K562 (cell line): Measurements from ENCODE around the gene FUCA2. TPM values are rescaled to one million over a fixed set of nuclear protein-coding genes. Genes with fewer than 3 reads are reported as not detected.

Experiments
- BCOR ChIP-seq: fragments of 450-650 bp; IDR thresholded peaks from 2 replicates; pipeline ENCODE4 v1.6.1; 2016
- CSDE1 ChIP-seq, 2 experiments: fragments of 450-650 bp; IDR thresholded peaks; 2 replicates each; pipeline ENCODE4 v1.6.1; 2016; ENCODE audit warnings: mild to moderate bottlenecking in 1 of 2
- ETV1 ChIP-seq: fragments of 450-650 bp; conservative IDR thresholded peaks from 2 replicates; pipeline ENCODE4 v1.6.1; 2016; ENCODE audit warnings: missing genetic modification characterization, control low read depth, low read depth, missing compliant biosample characterization
- FOXA1 ChIP-seq: fragments of 450-650 bp; IDR thresholded peaks from 2 replicates; pipeline ENCODE4 v1.6.1; 2016; ENCODE audit warnings: mild to moderate bottlenecking, borderline replicate concordance
- LEF1 ChIP-seq: fragments of 450-650 bp; IDR thresholded peaks from 2 replicates; pipeline ENCODE4 v1.6.1; 2016; ENCODE audit warnings: mild to moderate bottlenecking
- MAFF ChIP-seq: IDR thresholded peaks from 2 replicates; pipeline ENCODE4 v1.6.1; 2012; ENCODE audit warnings: low read length, improper control_type of control experiment
- PHF21A ChIP-seq: fragments of 450-650 bp; IDR thresholded peaks from 2 replicates; pipeline ENCODE4 v1.6.1; 2017; ENCODE audit warnings: low read depth, borderline replicate concordance
- RBM14 ChIP-seq: fragments of 200-400 bp; formaldehyde crosslinking; IDR thresholded peaks from 2 replicates; pipeline ENCODE4 v1.6.1; 2018; ENCODE audit warnings: low read depth, mild to moderate bottlenecking, low read length, moderate library complexity, borderline replicate concordance; ENCODE audit not compliant: insufficient read depth
- SIN3A ChIP-seq, 2 experiments: fragments of 150-350 bp in 1 of 2; IDR thresholded peaks; 2 replicates each; pipeline ENCODE4 v1.6.1; 2011 to 2016; ENCODE audit warnings: borderline replicate concordance in 2 of 2, low read depth in 2 of 2, low read length in 2 of 2, mild to moderate bottlenecking in 2 of 2, moderate library complexity in 2 of 2; ENCODE audit not compliant: control insufficient read depth in 1 of 2
- TCF7L2 ChIP-seq: fragments of 150-350 bp; IDR thresholded peaks from 2 replicates; pipeline ENCODE4 v1.6.1; 2016; ENCODE audit warnings: low read depth, mild to moderate bottlenecking, low read length, moderate library complexity
- TRIM24 ChIP-seq, 2 experiments: fragments of 450-650 bp; IDR thresholded peaks; 2 replicates each; pipeline ENCODE4 v1.6.1; 2016
- XRCC4 ChIP-seq: IDR thresholded peaks from one replicate; pipeline ENCODE4 v1.6.1; 2011; ENCODE audit not compliant: insufficient read depth, insufficient read length; ENCODE audit errors: extremely low read depth
- ZBTB40 ChIP-seq, 2 experiments: fragments of 450-650 bp in 1 of 2; sonication (generic) in 1 of 2; formaldehyde crosslinking in 1 of 2; IDR thresholded peaks; 2 replicates each; pipeline versions ENCODE4 v1.7.1 to v1.9.0; 2016 to 2022; ENCODE audit warnings: inconsistent platforms in 1 of 2, mild to moderate bottlenecking in 1 of 2, missing genetic modification reagents in 1 of 2
- ZFP36 ChIP-seq: fragments of 150-350 bp; IDR thresholded peaks from 2 replicates; pipeline ENCODE4 v1.6.1; 2018; ENCODE audit warnings: low read length, low read depth; ENCODE audit not compliant: partially characterized antibody
- ZNF184 ChIP-seq: sonication (generic); formaldehyde crosslinking; IDR thresholded peaks from 2 replicates; pipeline ENCODE4 v1.5.0; 2020; ENCODE audit warnings: missing genetic modification reagents
- ZNF282 ChIP-seq: sonication (generic); formaldehyde crosslinking; IDR thresholded peaks from 2 replicates; pipeline ENCODE4 v1.8.1; 2023; ENCODE audit warnings: missing genetic modification reagents
- ZNF444 ChIP-seq: fragments of 250-450 bp; sonication (Bioruptor Pico); IDR thresholded peaks from 2 replicates; pipeline ENCODE4 v1.4.0; 2020; ENCODE audit warnings: mild to moderate bottlenecking, moderate library complexity
- ZNF507 ChIP-seq: conservative IDR thresholded peaks from 2 replicates; pipeline ENCODE4 v1.6.1; 2017; ENCODE audit warnings: missing genetic modification characterization, missing compliant biosample characterization
- ZNF551 ChIP-seq: fragments of 250-450 bp; sonication (Bioruptor Pico); IDR thresholded peaks from 2 replicates; pipeline ENCODE4 v1.5.0; 2021; ENCODE audit warnings: mild to moderate bottlenecking, moderate library complexity
- polyA plus RNA-seq, 8 experiments: library from polyadenylated mRNA; depleted of rRNA in 4 of 8; stranded (reverse) in 5 of 8; unstranded in 3 of 8; fragments of >200 nt; fragmentation: Nextera tagmentation in 2 of 8; fragmentation: Illumina TruSeq in 1 of 8; extraction: Ambion mirVana in 2 of 8; extraction: Trizol in 1 of 8; gene quantifications; 2 replicates each; pipeline versions ENCODE4 v1.2.1 to v1.2.3, GENCODE V29; 2011 to 2014; ENCODE audit warnings: inconsistent platforms in 1 of 8, missing spikeins in 1 of 8
- total RNA-seq, 7 experiments: library from RNA; depleted of rRNA in 6 of 7; stranded (reverse); fragments of >200 nt in 6 of 7; fragmentation: Illumina TruSeq in 2 of 7; extraction: Trizol in 2 of 7; gene quantifications; 2 replicates each; pipeline versions ENCODE4 v1.2.1 to v1.2.3, GENCODE V29; 2011 to 2021; ENCODE audit warnings: low replicate concordance in 1 of 7

FUCA2 gene
- total and polyA plus RNA-seq, 9 of the 15 experiments (the other 6 are each of a cell fraction or from before 2014, with no cell fraction given): 20.6 to 112 (median 79.3) TPM

- TF ChIP-seq ZBTB40 (IDR thresholded peaks at IDR 0.05) (peak; percentile 96), ZBTB40 (CRISPR knock-in tag; IDR thresholded peaks at IDR 0.05) (no peak), ZNF551 (no peak), PHF21A (peak; percentile 96), ZNF282 (0 out of 2 replicates have a peak, but pooled peaks have one; percentile 15), MAFF (no peak), BCOR (peak; percentile 78), ZNF507 (tag) (no peak), ZFP36 (peak; percentile 9), ZNF184 (CRISPR knock-in tag) (no peak), XRCC4 (no peak), RBM14 (no peak), FOXA1 (no peak), SIN3A (IDR thresholded peaks at IDR 0.05; ENCODE audit: borderline replicate concordance in 2 of 2, control insufficient read depth in 1 of 2, low read depth in 2 of 2, low read length in 2 of 2) (peak; percentile 75 to 89), ZNF444 (CRISPR knock-in tag) (no peak), ETV1 (tag) (peak; percentile 61; the same call in 1 of the 2 replicates), TCF7L2 (0 out of 2 replicates have a peak, but pooled peaks have one; percentile 19), CSDE1 (IDR thresholded peaks at IDR 0.05) (no peak), LEF1 (peak; percentile 73), TRIM24 (IDR thresholded peaks at IDR 0.05) (peak; percentile 6 to 100; a peak in 2 of 4 replicates)
These were observed 60.8 kb downstream of the FUCA2 start, which contains the start of the genes ADAT2 and PEX3 (continued) for GRCh38 chr6:143450453-143451371.
